Fibroblast of mammary gland (primary cell): Measurements from ENCODE around the gene BAIAP3.
"Not testable (repeated sequence)": the region's sequence is repeated elsewhere in the genome, so short reads cannot be mapped to it uniquely, and the experiment has no call there.

ENCODE experiments used
- DNase-seq: peaks from one replicate; pipeline ENCODE4 v3.0.0-alpha.2; 2010; ENCODE audit warnings: low read depth
- H3K4me3 ChIP-seq: 2 replicates; pipeline ENCODE4 v1.5.1; 2011; ENCODE audit warnings: low read depth, mild to moderate bottlenecking, low read length, moderate library complexity; ENCODE audit not compliant: control insufficient read depth
- TF ChIP-seq, protein P1 (sequence below): conservative IDR thresholded peaks from 2 replicates; pipeline ENCODE4 v1.5.1; 2011; ENCODE audit warnings: low read depth, low read length, inconsistent platforms; ENCODE audit not compliant: control insufficient read depth, insufficient read depth

BAIAP3 gene

DNA sequence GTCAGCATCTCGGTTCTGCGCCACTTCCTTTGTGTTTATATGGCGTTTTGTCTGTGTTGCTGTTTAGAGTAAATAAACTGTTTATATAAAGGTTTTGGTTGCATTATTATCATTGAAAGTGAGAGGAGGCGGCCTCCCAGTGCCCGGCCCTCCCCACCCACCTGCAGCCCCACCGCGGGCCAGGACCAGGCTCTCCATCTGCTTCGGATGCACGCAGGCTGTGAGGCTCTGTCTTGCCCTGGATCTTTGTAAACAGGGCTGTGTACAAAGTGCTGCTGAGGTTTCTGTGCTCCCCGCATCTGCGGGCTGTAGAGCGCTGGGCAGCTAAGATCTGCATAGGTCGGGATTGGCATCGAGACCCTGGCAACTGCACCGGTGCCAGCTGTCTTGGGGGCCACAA is 8.2 kb upstream of the BAIAP3 start:
- DNase-seq: no peak
- TF ChIP-seq, protein P1, sequence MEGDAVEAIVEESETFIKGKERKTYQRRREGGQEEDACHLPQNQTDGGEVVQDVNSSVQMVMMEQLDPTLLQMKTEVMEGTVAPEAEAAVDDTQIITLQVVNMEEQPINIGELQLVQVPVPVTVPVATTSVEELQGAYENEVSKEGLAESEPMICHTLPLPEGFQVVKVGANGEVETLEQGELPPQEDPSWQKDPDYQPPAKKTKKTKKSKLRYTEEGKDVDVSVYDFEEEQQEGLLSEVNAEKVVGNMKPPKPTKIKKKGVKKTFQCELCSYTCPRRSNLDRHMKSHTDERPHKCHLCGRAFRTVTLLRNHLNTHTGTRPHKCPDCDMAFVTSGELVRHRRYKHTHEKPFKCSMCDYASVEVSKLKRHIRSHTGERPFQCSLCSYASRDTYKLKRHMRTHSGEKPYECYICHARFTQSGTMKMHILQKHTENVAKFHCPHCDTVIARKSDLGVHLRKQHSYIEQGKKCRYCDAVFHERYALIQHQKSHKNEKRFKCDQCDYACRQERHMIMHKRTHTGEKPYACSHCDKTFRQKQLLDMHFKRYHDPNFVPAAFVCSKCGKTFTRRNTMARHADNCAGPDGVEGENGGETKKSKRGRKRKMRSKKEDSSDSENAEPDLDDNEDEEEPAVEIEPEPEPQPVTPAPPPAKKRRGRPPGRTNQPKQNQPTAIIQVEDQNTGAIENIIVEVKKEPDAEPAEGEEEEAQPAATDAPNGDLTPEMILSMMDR: no peak
- H3K4me3 ChIP-seq: no peak overlapping the region

DNA sequence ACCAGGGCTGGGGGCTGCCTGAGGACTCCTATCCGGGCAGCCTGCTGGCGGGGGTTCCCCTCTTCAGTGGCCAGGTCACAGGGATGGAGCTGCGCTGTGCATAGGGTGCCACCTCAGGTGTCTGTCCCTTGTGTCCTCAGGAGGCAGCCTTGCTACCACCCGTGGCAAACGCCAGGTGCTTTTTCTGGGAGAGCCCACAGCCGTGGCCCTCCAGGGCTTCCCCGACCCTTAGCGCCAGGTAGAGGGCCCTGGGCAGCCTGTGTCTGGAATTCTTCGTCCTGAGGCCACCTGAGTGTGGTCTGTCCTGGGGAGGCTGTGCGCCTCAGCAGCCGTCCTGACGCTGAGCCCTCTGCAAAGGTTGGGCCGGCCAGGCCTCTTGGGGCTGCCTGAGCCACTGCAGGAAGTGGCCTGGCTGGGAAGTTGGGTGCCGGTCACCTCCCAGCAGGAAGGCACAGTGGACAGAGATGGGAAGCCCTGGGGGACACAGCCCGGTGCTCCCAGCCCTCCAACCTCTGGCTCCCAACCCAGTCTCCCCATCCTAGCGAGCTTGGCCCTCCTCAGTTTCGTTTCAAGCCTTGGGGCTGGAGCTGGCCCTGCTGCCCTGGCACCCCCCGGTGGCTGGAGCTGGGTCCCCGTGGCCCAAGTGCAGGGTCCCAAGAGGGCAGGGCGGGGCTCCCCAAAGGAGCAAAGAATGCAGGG is 7.6 kb upstream of the BAIAP3 start:
- no peak for DNase-seq
- H3K4me3 ChIP-seq: no peak overlapping the region
- TF ChIP-seq, protein P1: no peak

DNA sequence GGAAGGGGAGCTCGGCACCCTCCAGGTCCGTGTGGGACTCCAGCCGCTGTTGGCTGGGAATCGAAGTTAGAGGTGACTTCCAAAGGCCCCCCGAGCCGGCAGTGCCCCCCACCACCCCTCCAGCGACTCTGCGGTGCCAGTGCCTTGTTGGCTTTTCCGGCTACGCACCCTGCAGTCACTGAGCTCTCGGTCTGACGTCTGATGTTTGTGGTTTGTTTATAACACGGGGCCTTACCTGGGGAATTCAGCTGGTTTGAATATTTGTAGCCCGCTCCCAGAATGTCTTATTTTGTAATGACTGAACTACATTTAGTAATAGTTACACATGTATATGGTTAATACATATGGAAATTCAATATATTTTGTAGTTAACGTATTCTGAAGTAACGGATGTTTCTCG is 7.1 kb upstream of the BAIAP3 start:
- H3K4me3 ChIP-seq: no peak overlapping the region
- TF ChIP-seq, protein P1: no peak
- no peak for DNase-seq

DNA sequence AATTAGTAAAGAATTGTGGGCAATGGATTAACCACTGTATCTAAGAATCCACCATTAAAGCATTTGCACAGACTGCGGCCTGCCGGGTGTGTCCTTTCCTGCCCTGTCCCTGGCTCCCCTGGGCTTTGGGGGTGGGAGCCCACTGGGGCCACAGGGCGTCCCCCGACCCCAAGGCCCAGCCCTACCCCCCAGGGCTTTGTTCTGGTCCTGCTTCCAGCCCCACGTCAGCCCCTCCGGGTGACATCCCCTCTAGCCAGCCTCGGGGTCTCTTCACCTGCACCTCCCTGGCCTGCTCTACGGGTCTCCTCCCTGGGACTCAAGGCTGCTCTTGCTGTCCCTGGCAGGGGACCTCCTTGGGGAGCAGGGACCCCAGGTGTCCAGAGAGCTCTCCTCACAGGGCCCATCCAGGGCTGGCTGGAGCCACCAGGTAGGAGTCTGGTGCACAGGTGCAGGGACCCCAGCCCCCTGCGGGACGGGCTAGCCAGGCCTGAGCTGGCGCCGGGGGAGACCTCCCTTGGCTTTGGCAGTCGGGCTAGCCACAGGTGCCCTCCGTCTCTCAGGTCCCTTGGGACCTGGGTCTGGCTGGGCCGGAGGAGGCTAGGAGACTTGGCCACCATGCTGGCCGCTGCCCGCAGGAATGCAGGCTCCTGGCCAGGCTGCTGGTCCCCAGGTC is 6.4 kb upstream of the BAIAP3 start:
- no peak for DNase-seq
- TF ChIP-seq, protein P1: no peak

DNA sequence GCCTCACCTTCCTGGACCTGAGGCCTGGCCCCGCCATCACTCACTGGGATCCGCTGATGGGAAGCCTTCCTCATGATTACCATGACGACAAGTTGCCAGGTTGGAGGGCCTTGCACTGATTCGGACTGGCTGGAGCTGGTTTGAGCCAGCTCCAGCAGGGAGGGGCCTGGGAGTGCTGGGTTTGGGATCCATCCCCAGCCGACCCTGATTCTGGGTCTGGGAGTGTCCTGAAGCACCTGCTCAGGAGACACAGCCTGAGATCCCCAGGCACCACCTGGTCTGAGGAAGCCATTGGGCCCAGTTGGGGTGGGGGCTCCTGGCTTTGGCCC is 5.9 kb upstream of the BAIAP3 start:
- no peak overlapping the region for H3K4me3 ChIP-seq
- DNase-seq: no peak
- TF ChIP-seq, protein P1: no peak

More for the DNA sequence above, 6.4 kb upstream of the BAIAP3 start:
- no peak overlapping the region for H3K4me3 ChIP-seq

DNA sequence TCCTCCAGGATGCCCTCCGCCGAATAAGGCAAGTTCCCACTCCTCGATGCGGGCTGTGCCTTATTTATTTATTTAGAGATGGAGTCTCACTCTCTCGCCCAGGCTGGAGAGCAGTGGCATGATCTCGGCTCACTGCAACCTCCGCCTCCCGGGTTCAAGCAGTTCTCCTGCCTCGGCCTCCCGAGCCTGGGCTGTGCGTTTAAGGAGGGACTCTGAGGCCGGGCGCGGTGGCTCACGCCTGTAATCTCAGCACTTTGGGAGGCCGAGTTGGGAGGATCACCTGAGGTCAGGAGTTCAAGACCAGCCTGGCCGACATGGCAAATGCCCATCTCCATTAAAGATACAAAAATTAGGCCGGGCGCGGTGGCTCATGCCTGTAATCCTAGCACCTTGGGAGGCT is 5.3 kb upstream of the BAIAP3 start:
- not testable (repeated sequence) for H3K4me3 ChIP-seq, DNase-seq

DNA sequence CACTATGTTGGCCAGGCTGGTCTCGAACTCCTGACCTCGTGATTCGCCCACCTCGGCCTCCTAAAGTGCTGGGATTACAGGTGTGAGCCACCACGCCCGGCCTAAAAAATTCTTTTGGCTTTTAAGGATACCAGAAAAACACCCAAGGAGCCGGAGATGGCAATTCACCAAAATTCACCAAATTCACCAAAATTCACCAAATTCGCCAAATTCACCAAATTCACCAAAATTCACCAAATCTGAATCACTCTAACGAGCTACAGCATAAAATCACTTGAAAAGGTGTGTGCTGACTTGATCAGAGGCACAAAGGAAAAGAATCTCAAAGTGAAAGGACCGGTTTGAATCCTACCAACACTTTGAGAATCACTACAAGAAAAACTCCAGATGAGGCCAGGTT is 4.5 kb upstream of the BAIAP3 start:
- not testable (repeated sequence) for H3K4me3 ChIP-seq, DNase-seq
